ENCODE measurements around the gene PLCL1.

DNA sequence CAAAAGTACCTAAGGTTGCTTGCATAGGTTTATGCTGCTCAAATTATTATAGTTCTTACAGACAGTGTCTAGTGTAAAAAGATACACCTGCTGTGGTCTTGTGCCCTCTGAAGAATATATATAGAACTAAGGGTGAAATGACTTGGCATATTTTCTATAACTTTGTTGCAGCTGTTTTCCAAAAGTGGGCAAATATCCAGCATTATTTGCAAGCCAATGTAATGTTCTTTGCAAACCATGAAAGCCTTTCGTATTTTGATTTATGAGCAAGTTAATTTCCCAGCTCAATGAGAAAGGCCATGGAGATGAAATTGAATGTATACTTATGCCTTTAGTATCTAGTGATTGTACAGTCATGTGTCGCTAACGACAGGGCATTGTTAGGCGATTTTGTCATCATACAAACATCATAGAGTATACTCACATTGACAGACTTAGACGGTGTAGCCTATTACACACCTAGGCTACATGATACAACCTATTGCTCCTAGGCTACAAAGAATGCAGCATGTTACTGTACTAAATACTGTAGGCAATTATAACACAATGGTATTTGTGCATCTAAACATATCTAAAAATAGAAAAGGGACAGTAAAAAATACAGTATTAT is 116.3 kb downstream of the PLCL1 start:
- TF ChIP-seq, protein P1, sequence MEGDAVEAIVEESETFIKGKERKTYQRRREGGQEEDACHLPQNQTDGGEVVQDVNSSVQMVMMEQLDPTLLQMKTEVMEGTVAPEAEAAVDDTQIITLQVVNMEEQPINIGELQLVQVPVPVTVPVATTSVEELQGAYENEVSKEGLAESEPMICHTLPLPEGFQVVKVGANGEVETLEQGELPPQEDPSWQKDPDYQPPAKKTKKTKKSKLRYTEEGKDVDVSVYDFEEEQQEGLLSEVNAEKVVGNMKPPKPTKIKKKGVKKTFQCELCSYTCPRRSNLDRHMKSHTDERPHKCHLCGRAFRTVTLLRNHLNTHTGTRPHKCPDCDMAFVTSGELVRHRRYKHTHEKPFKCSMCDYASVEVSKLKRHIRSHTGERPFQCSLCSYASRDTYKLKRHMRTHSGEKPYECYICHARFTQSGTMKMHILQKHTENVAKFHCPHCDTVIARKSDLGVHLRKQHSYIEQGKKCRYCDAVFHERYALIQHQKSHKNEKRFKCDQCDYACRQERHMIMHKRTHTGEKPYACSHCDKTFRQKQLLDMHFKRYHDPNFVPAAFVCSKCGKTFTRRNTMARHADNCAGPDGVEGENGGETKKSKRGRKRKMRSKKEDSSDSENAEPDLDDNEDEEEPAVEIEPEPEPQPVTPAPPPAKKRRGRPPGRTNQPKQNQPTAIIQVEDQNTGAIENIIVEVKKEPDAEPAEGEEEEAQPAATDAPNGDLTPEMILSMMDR (IDR thresholded peaks at IDR 0.05), result no peak
- TF ChIP-seq POLR2A (IDR thresholded peaks at IDR 0.05), result no peak
- TF ChIP-seq EP300 (IDR thresholded peaks at IDR 0.05), result no peak
